Progenitor cell of endocrine pancreas (in vitro differentiated cells): Measurements from ENCODE around the gene TCP11L2. TPM values are rescaled to one million over a fixed set of nuclear protein-coding genes. Genes with fewer than 3 reads are reported as not detected.
"Not testable (repeated sequence)": the region's sequence is repeated elsewhere in the genome, so short reads cannot be mapped to it uniquely, and the experiment has no call there.

ENCODE experiments used
- DNase-seq: peaks from one replicate; pipeline ENCODE4 v3.0.0; 2021; ENCODE audit warnings: low spot score; ENCODE audit not compliant: unreplicated experiment
- H3K27ac Mint-ChIP-seq: 2 replicates; pipeline ENCODE4 v1.8.0; 2021; ENCODE audit warnings: mild to moderate bottlenecking, moderate library complexity, mixed read lengths
- H3K27me3 Mint-ChIP-seq: 2 replicates; pipeline ENCODE4 v1.8.0; 2021; ENCODE audit warnings: mixed read lengths
- H3K36me3 Mint-ChIP-seq: 2 replicates; pipeline ENCODE4 v1.8.0; 2022; ENCODE audit warnings: mixed read lengths; ENCODE audit not compliant: insufficient read depth
- H3K4me1 Mint-ChIP-seq: 2 replicates; pipeline ENCODE4 v1.8.0; 2021; ENCODE audit warnings: low read depth, mixed read lengths
- H3K4me3 Mint-ChIP-seq: 2 replicates; pipeline ENCODE4 v1.8.0; 2021; ENCODE audit warnings: low read depth, mild to moderate bottlenecking, moderate library complexity, mixed read lengths
- H3K9me3 Mint-ChIP-seq: 2 replicates; pipeline ENCODE4 v1.8.0; 2021; ENCODE audit warnings: low read depth, mixed read lengths
- CTCF ChIP-seq: fragments of 200-600 bp; sonication (generic); IDR thresholded peaks from one replicate; pipeline ENCODE4 v1.5.0; 2021; ENCODE audit warnings: antibody characterized with exemption, mild to moderate bottlenecking; ENCODE audit not compliant: unreplicated experiment
- total RNA-seq: library from RNA; stranded (reverse); gene quantifications from 2 replicates; pipeline ENCODE4 v1.2.1, GENCODE V29; 2021

Gene TCP11L2
- total RNA-seq, 1 donor from 2014 or later = 16.1 TPM

- H3K4me1 Mint-ChIP-seq = peaks cover 2% of the 10 kb centered on the region
- no peak overlapping the region for H3K27ac Mint-ChIP-seq
- no peak overlapping the region for H3K4me3 Mint-ChIP-seq
- no peak for TF ChIP-seq CTCF
- no peak for DNase-seq
- H3K27me3 Mint-ChIP-seq = peaks cover 3% of the 10 kb centered on the region
- H3K36me3 Mint-ChIP-seq = no peaks in the 10 kb centered on the region
- H3K9me3 Mint-ChIP-seq = no peaks in the 10 kb centered on the region
Measured at GRCh38 chr12:106310687-106311086, 8.2 kb downstream of the TCP11L2 start.

- H3K27me3 Mint-ChIP-seq = peaks cover 3% of the 10 kb centered on the region
- H3K4me3 Mint-ChIP-seq = no peak overlapping the region
- peaks cover 2% of the 10 kb centered on the region for H3K4me1 Mint-ChIP-seq
- DNase-seq = no peak
- no peak for TF ChIP-seq CTCF
- no peaks in the 10 kb centered on the region for H3K9me3 Mint-ChIP-seq
- H3K36me3 Mint-ChIP-seq = no peaks in the 10 kb centered on the region
- no peak overlapping the region for H3K27ac Mint-ChIP-seq
Measured at GRCh38 chr12:106311139-106311538, 8.6 kb downstream of the TCP11L2 start.

DNA sequence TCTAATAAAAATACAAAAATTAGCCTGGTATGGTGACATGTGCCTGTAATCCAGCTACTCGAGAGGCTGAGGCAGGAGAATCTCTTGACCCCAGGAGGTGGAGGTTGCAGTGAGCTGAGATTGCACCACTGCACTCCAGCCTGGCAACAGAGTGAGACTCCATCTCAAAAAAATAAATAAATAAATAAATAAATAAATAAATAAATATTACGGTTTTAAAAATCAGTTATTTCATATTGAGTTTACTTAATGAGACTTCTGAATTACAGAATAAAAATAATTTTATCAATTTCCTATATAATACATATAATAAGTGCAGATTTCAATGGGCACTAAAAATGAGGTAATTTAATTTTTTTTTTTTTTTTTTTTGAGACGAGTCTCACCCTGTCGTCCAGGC lies 10.9 kb downstream of the TCP11L2 start:
- H3K27ac Mint-ChIP-seq, H3K36me3 Mint-ChIP-seq, DNase-seq, H3K9me3 Mint-ChIP-seq, H3K4me1 Mint-ChIP-seq, H3K4me3 Mint-ChIP-seq, H3K27me3 Mint-ChIP-seq: not testable (repeated sequence)

GRCh38 chr12:106315523-106315922 lies 13.0 kb downstream of the TCP11L2 start:
- H3K4me1 Mint-ChIP-seq = no peaks in the 10 kb centered on the region
- no peak for TF ChIP-seq CTCF
- H3K27ac Mint-ChIP-seq = no peak overlapping the region
- no peaks in the 10 kb centered on the region for H3K9me3 Mint-ChIP-seq
- DNase-seq = no peak
- H3K27me3 Mint-ChIP-seq = no peaks in the 10 kb centered on the region
- peaks cover 4% of the 10 kb centered on the region for H3K36me3 Mint-ChIP-seq
- H3K4me3 Mint-ChIP-seq = no peak overlapping the region

GRCh38 chr12:106317406-106318082 lies 15.0 kb downstream of the TCP11L2 start:
- H3K4me1 Mint-ChIP-seq = no peaks in the 10 kb centered on the region
- no peaks in the 10 kb centered on the region for H3K27me3 Mint-ChIP-seq
- no peak overlapping the region for H3K4me3 Mint-ChIP-seq
- no peak overlapping the region for H3K27ac Mint-ChIP-seq
- H3K36me3 Mint-ChIP-seq = peaks cover 5% of the 10 kb centered on the region
- DNase-seq = no peak
- H3K9me3 Mint-ChIP-seq = no peaks in the 10 kb centered on the region
- no peak for TF ChIP-seq CTCF

GRCh38 chr12:106321139-106321850 lies 18.8 kb downstream of the TCP11L2 start:
- Mint-ChIP-seq H3K27ac (no peak overlapping the region), H3K36me3 (peaks cover 12% of the 10 kb centered on the region), H3K27me3 (no peaks in the 10 kb centered on the region), H3K4me1 (no peaks in the 10 kb centered on the region), H3K4me3 (no peak overlapping the region), H3K9me3 (no peaks in the 10 kb centered on the region)
- TF ChIP-seq CTCF = no peak
- no peak for DNase-seq
